CD4-positive, alpha-beta T cell (primary cell): ENCODE results near the gene SGF29. TPM values are rescaled to one million over a fixed set of nuclear protein-coding genes. Genes with fewer than 3 reads are reported as not detected.

Experiments
- ATAC-seq: fragments of 200-7000 bp; cut with Tn5 transposase; one replicate; pipeline ENCODE4 v1.10.0; 2022; ENCODE audit warnings: mild to moderate bottlenecking; ENCODE audit not compliant: poor library complexity
- CTCF ChIA-PET: fragments of 350-600 bp; sonication (Branson Sonifier 250); formaldehyde crosslinking; loops from one replicate; lab custom pipeline; 2021; ENCODE audit warnings: antibody characterized with exemption, inconsistent platforms; lab: Charles Lee
- POLR2A ChIA-PET: fragments of 350-600 bp; sonication (Branson Sonifier 250); formaldehyde crosslinking; loops from one replicate; lab custom pipeline; 2021; ENCODE audit warnings: antibody characterized with exemption, inconsistent platforms; lab: Charles Lee
- DNase-seq, 14 experiments: peaks; one replicate each; pipeline ENCODE4 v3.0.0-alpha.2; 2013 to 2020; ENCODE audit warnings: mixed read lengths in 2 of 14
- H3K27ac ChIP-seq, 2 donors: one replicate each; pipeline versions ENCODE4 v1.5.1 to v1.7.0; 2013; ENCODE audit warnings: low read length in 2 of 2, low read depth in 1 of 2, mild to moderate bottlenecking in 1 of 2
- H3K27me3 ChIP-seq, 2 experiments: 1 replicate in 1 of 2; 2 replicates in 1 of 2; pipeline versions ENCODE4 v1.6.1 to v1.7.0; 2013; ENCODE audit warnings: low read length in 2 of 2, control low read depth in 1 of 2, mild to moderate bottlenecking in 1 of 2, moderate library complexity in 1 of 2; ENCODE audit not compliant: insufficient read depth in 2 of 2, control insufficient read depth in 1 of 2
- H3K36me3 ChIP-seq: one replicate; pipeline ENCODE4 v1.6.1; 2013; ENCODE audit warnings: low read length, control low read depth; ENCODE audit not compliant: insufficient read depth
- H3K4me1 ChIP-seq: one replicate; pipeline ENCODE4 v1.6.1; 2013; ENCODE audit warnings: low read length, control low read depth; ENCODE audit not compliant: insufficient read depth
- H3K4me3 ChIP-seq: one replicate; pipeline ENCODE4 v1.5.1; 2013; ENCODE audit warnings: mild to moderate bottlenecking, low read length, moderate library complexity
- H3K9me3 ChIP-seq, 2 experiments: 1 replicate in 1 of 2; 2 replicates in 1 of 2; pipeline versions ENCODE4 v1.6.1 to v1.7.0; 2013; ENCODE audit warnings: low read length in 2 of 2, mild to moderate bottlenecking in 2 of 2, control low read depth in 1 of 2, moderate library complexity in 1 of 2; ENCODE audit not compliant: control insufficient read depth in 1 of 2, insufficient read depth in 1 of 2
- H3K27ac Mint-ChIP-seq: one replicate; pipeline ENCODE4 v1.8.0; 2020; ENCODE audit warnings: mixed read lengths
- H3K27me3 Mint-ChIP-seq: one replicate; pipeline ENCODE4 v1.8.0; 2021; ENCODE audit warnings: mixed read lengths
- H3K36me3 Mint-ChIP-seq: one replicate; pipeline ENCODE4 v1.8.0; 2021; ENCODE audit warnings: low read depth, mixed read lengths
- H3K4me1 Mint-ChIP-seq: one replicate; pipeline ENCODE4 v1.8.0; 2021; ENCODE audit warnings: low read depth, mixed read lengths
- H3K4me3 Mint-ChIP-seq: one replicate; pipeline ENCODE4 v1.8.0; 2020; ENCODE audit warnings: mild to moderate bottlenecking, mixed read lengths
- H3K9me3 Mint-ChIP-seq: one replicate; pipeline ENCODE4 v1.8.0; 2020; ENCODE audit warnings: mixed read lengths
- CTCF ChIP-seq: fragments of 200-600 bp; IDR thresholded peaks from one replicate; pipeline ENCODE4 v1.8.0; 2022; ENCODE audit warnings: antibody characterized with exemption, mild to moderate bottlenecking
- intact Hi-C, 2 experiments: fragments of 100-400 bp; cut with DNase I in 1 of 2; cut with micrococcal nuclease in 1 of 2; formaldehyde crosslinking; loops; one replicate each; pipeline versions ENCODE4 v1.15.1 to v1.9.0; 2023 to 2025; cut with DNase I, micrococcal nuclease
- total RNA-seq, 174 experiments: library from RNA in 2 of 174; stranded (reverse) in 2 of 174; gene quantifications; one replicate each; pipeline ENCODE4 v1.2.3 and lab custom pipeline; 2021 to 2026

The SGF29 gene
- total RNA-seq, 2 experiments from 2014 or later, result 38.9 to 40.3 TPM

GRCh38 chr16:28532940-28533647 is 20.6 kb upstream of the SGF29 start:
- ATAC-seq (no peak), DNase-seq (no peak)
- Mint-ChIP-seq H3K9me3 (peaks cover 2% of the 10 kb centered on the region), H3K4me1 (peaks cover 52% of the 10 kb centered on the region), H3K4me3 (peak overlapping the region; percentile 4), H3K27me3 (no peaks in the 10 kb centered on the region), H3K36me3 (no peaks in the 10 kb centered on the region), H3K27ac (peak overlapping the region; percentile 56)
- no peak overlapping the region for H3K27ac ChIP-seq
- ChIA-PET POLR2A (interaction anchor here (1.9 to 4.0 kb wide), 3 partner anchors 8 to 40 kb away, joined by 11 to 69 read pairs (median 15); partner anchors contain the start of genes APOBR, CLN3 and SGF29), CTCF (no interaction called here)
- H3K4me3 ChIP-seq, result no peak overlapping the region
- H3K4me1 ChIP-seq, result peaks cover 40% of the 10 kb centered on the region
- intact Hi-C loops, result loop anchor here in 1 of 2 experiments (2.0 to 5.0 kb wide), 2 partner anchors 18 to 36 kb away; no protein-coding TSS in a partner anchor
- H3K36me3 ChIP-seq, result no peaks in the 10 kb centered on the region
- no peaks in the 10 kb centered on the region for H3K27me3 ChIP-seq
- no peaks in the 10 kb centered on the region for H3K9me3 ChIP-seq
- no peak for TF ChIP-seq CTCF

- H3K27ac Mint-ChIP-seq, result peak overlapping the region; percentile 93
Observed at GRCh38 chr16:28534542-28535373, 19.0 kb upstream of the SGF29 start.

More at GRCh38 chr16:28534542-28535373, 19.0 kb upstream of the SGF29 start:
- Histone ChIP-seq H3K4me3 (no peak overlapping the region), H3K27ac (peak overlapping the region in 1 of 2 donors; percentile 76), H3K4me1 (peaks cover 40% of the 10 kb centered on the region), H3K27me3 (no peaks in the 10 kb centered on the region), H3K36me3 (no peaks in the 10 kb centered on the region), H3K9me3 (no peaks in the 10 kb centered on the region)
- peak in 5 of 14 experiments; percentile 11 to 68 (median 62) for DNase-seq
- H3K27me3 Mint-ChIP-seq, result no peaks in the 10 kb centered on the region
- H3K4me3 Mint-ChIP-seq, result peak overlapping the region; percentile 57
- ChIA-PET POLR2A (interaction anchor here (0.7 to 4.0 kb wide), 12 partner anchors 9 to 258 kb away, joined by 3 to 69 read pairs (median 5); partner anchors contain the start of genes APOBR, CLN3 and SGF29), CTCF (no interaction called here)
- peaks cover 2% of the 10 kb centered on the region for H3K9me3 Mint-ChIP-seq
- intact Hi-C loops, result loop anchor here in 1 of 2 experiments (5.0 kb wide), 1 partner anchor 37 kb away; no protein-coding TSS in a partner anchor
- H3K36me3 Mint-ChIP-seq, result no peaks in the 10 kb centered on the region
- peak; percentile 76 for ATAC-seq
- TF ChIP-seq CTCF, result no peak
- H3K4me1 Mint-ChIP-seq, result peaks cover 53% of the 10 kb centered on the region
